HepG2 (cell line): ENCODE measurements around the gene SRBD1. TPM values are rescaled to one million over a fixed set of nuclear protein-coding genes. Genes with fewer than 3 reads are reported as not detected.

Experiments
- CENPX ChIP-seq: sonication (generic); formaldehyde crosslinking; IDR thresholded peaks from 2 replicates; pipeline ENCODE4 v1.9.0; 2021; ENCODE audit warnings: mild to moderate bottlenecking, missing genetic modification reagents, moderate library complexity
- CSRNP2 ChIP-seq: sonication (generic); formaldehyde crosslinking; conservative IDR thresholded peaks from 2 replicates; pipeline ENCODE4 v1.8.0; 2022; ENCODE audit warnings: low read depth, missing genetic modification reagents
- DPF2 ChIP-seq: sonication (generic); formaldehyde crosslinking; IDR thresholded peaks from 2 replicates; pipeline ENCODE4 v1.4.0; 2020; ENCODE audit warnings: mild to moderate bottlenecking, low read depth, missing genetic modification reagents, borderline replicate concordance
- GABPA ChIP-seq, 2 experiments: IDR thresholded peaks; 2 replicates each; pipeline ENCODE4 v1.6.1; 2011 to 2016; ENCODE audit warnings: low read depth in 2 of 2, low read length in 1 of 2, missing biosample characterization in 1 of 2, missing genetic modification characterization in 1 of 2
- GTF2F1 ChIP-seq: fragments of 150-350 bp; IDR thresholded peaks from 2 replicates; pipeline ENCODE4 v1.6.1; 2014; ENCODE audit warnings: low read length
- HNRNPUL1 ChIP-seq: fragments of 200-400 bp; formaldehyde crosslinking; IDR thresholded peaks from 2 replicates; pipeline ENCODE4 v1.6.1; 2017; ENCODE audit warnings: low read depth, mild to moderate bottlenecking, low read length, moderate library complexity
- LCORL ChIP-seq, 2 experiments: fragments of 450-650 bp in 1 of 2; sonication (generic) in 1 of 2; formaldehyde crosslinking in 1 of 2; IDR thresholded peaks; 2 replicates each; pipeline versions ENCODE4 v1.5.0 to v1.6.1; 2017 to 2020; ENCODE audit warnings: antibody characterized with exemption in 1 of 2, missing genetic modification reagents in 1 of 2
- MAF1 ChIP-seq: sonication (generic); formaldehyde crosslinking; IDR thresholded peaks from 2 replicates; pipeline ENCODE4 v1.5.0; 2020; ENCODE audit warnings: missing genetic modification reagents, borderline replicate concordance
- NFE2L2 ChIP-seq: fragments of 150-350 bp; IDR thresholded peaks from 2 replicates; pipeline ENCODE4 v1.6.1; 2014; ENCODE audit warnings: low read length
- NR0B2 ChIP-seq: sonication (generic); formaldehyde crosslinking; IDR thresholded peaks from 2 replicates; pipeline ENCODE4 v1.4.0; 2020; ENCODE audit warnings: mild to moderate bottlenecking, missing genetic modification reagents
- NR3C1 ChIP-seq: sonication (generic); formaldehyde crosslinking; IDR thresholded peaks from 2 replicates; pipeline ENCODE4 v1.4.0; 2020; ENCODE audit warnings: missing genetic modification reagents
- PHB2 ChIP-seq: fragments of 450-650 bp; IDR thresholded peaks from 2 replicates; pipeline ENCODE4 v1.6.1; 2018; ENCODE audit not compliant: partially characterized antibody
- POLR2AphosphoS5 ChIP-seq: IDR thresholded peaks from 2 replicates; pipeline ENCODE4 v1.6.1; 2012; ENCODE audit warnings: low read depth, low read length
- SP140L ChIP-seq: sonication (generic); formaldehyde crosslinking; IDR thresholded peaks from 2 replicates; pipeline ENCODE4 v1.4.0; 2020; ENCODE audit warnings: missing genetic modification reagents, borderline replicate concordance
- ZFP91 ChIP-seq: sonication (generic); formaldehyde crosslinking; IDR thresholded peaks from 2 replicates; pipeline ENCODE4 v1.9.0; 2022; ENCODE audit warnings: missing genetic modification reagents, mild to moderate bottlenecking, borderline replicate concordance
- ZNF225 ChIP-seq: sonication (generic); formaldehyde crosslinking; IDR thresholded peaks from 2 replicates; pipeline ENCODE4 v1.4.0; 2020; ENCODE audit warnings: mild to moderate bottlenecking, missing genetic modification reagents
- ZNF260 ChIP-seq: sonication (generic); formaldehyde crosslinking; IDR thresholded peaks from 2 replicates; pipeline ENCODE4 v1.4.0; 2020; ENCODE audit warnings: missing genetic modification reagents, low read depth, mild to moderate bottlenecking, borderline replicate concordance
- ZNF317 ChIP-seq: sonication (generic); formaldehyde crosslinking; IDR thresholded peaks from 2 replicates; pipeline ENCODE4 v1.5.0; 2020; ENCODE audit warnings: mild to moderate bottlenecking, missing genetic modification reagents
- ZNF367 ChIP-seq: sonication (generic); formaldehyde crosslinking; IDR thresholded peaks from 2 replicates; pipeline ENCODE4 v1.4.0; 2020; ENCODE audit warnings: missing genetic modification reagents, borderline replicate concordance
- ZNF382 ChIP-seq: sonication (generic); formaldehyde crosslinking; IDR thresholded peaks from 2 replicates; pipeline ENCODE4 v1.5.0; 2020; ENCODE audit warnings: missing genetic modification reagents, mild to moderate bottlenecking, borderline replicate concordance
- ZNF460 ChIP-seq: sonication (generic); formaldehyde crosslinking; IDR thresholded peaks from 2 replicates; pipeline ENCODE4 v1.5.1; 2020; ENCODE audit warnings: missing genetic modification reagents, mild to moderate bottlenecking, borderline replicate concordance
- ZNF615 ChIP-seq: sonication (generic); formaldehyde crosslinking; IDR thresholded peaks from 2 replicates; pipeline ENCODE4 v1.5.0; 2020; ENCODE audit warnings: mild to moderate bottlenecking, missing genetic modification reagents, borderline replicate concordance
- ZSCAN9 ChIP-seq: IDR thresholded peaks from 2 replicates; pipeline ENCODE4 v1.6.1; 2016; ENCODE audit warnings: borderline replicate concordance
- polyA plus RNA-seq, 8 experiments: library from polyadenylated mRNA; depleted of rRNA in 3 of 8; stranded (reverse) in 7 of 8; unstranded in 1 of 8; fragments of >200 nt; fragmentation: Illumina TruSeq in 4 of 8; extraction: Trizol in 4 of 8; gene quantifications; 2 replicates each; pipeline versions ENCODE4 v1.2.1 to v1.2.3, GENCODE V29; 2011 to 2016; ENCODE audit warnings: low read depth in 4 of 8, missing spikeins in 1 of 8, mixed read lengths in 1 of 8; ENCODE audit not compliant: insufficient read depth in 1 of 8
- total RNA-seq, 5 experiments: library from RNA; depleted of rRNA; stranded (reverse); fragments of >200 nt; fragmentation: Illumina TruSeq; extraction: Trizol; gene quantifications; 2 replicates each; pipeline ENCODE4 v1.2.3, GENCODE V29; 2016; ENCODE audit warnings: low read depth in 1 of 5
- TF ChIP-seq, protein P1 (sequence below): sonication (generic); IDR thresholded peaks from 2 replicates; pipeline ENCODE4 v1.6.1; 2016; ENCODE audit warnings: low read depth, borderline replicate concordance
- TF ChIP-seq, protein P2 (sequence below): sonication (generic); formaldehyde crosslinking; IDR thresholded peaks from 2 replicates; pipeline ENCODE4 v1.5.0; 2020; ENCODE audit warnings: missing genetic modification reagents

SRBD1 gene
- total and polyA plus RNA-seq, 2 of the 13 experiments (the other 11 are each of a cell fraction or from before 2014, with no cell fraction given): 3.2 to 23.9 TPM

GRCh38 chr2:45373534-45373933 lies 237.5 kb downstream of the SRBD1 start (continued):
- no peak for TF ChIP-seq GABPA (IDR thresholded peaks at IDR 0.05; ENCODE audit: low read depth, low read length)
- TF ChIP-seq GABPA (CRISPR knock-in tag; IDR thresholded peaks at IDR 0.05; ENCODE audit: low read depth): no peak
- TF ChIP-seq SP140L (CRISPR knock-in tag): no peak
- no peak for TF ChIP-seq ZNF460
- TF ChIP-seq CENPX: no peak
- no peak for TF ChIP-seq NFE2L2
- no peak for TF ChIP-seq ZFP91 (CRISPR knock-in tag)
- TF ChIP-seq, protein P1, sequence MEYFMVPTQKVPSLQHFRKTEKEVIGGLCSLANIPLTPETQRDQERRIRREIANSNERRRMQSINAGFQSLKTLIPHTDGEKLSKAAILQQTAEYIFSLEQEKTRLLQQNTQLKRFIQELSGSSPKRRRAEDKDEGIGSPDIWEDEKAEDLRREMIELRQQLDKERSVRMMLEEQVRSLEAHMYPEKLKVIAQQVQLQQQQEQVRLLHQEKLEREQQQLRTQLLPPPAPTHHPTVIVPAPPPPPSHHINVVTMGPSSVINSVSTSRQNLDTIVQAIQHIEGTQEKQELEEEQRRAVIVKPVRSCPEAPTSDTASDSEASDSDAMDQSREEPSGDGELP: peak; percentile 85
- TF ChIP-seq, protein P2, sequence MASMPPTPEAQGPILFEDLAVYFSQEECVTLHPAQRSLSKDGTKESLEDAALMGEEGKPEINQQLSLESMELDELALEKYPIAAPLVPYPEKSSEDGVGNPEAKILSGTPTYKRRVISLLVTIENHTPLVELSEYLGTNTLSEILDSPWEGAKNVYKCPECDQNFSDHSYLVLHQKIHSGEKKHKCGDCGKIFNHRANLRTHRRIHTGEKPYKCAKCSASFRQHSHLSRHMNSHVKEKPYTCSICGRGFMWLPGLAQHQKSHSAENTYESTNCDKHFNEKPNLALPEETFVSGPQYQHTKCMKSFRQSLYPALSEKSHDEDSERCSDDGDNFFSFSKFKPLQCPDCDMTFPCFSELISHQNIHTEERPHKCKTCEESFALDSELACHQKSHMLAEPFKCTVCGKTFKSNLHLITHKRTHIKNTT (CRISPR knock-in tag): no peak
- no peak for TF ChIP-seq ZNF615 (CRISPR knock-in tag)
- TF ChIP-seq ZSCAN9 (CRISPR knock-in tag): no peak
- TF ChIP-seq LCORL (IDR thresholded peaks at IDR 0.05): peak; percentile 29; the same call in 1 of the 2 replicates
- peak; percentile 63; the same call in 1 of the 2 replicates for TF ChIP-seq LCORL (CRISPR knock-in tag; IDR thresholded peaks at IDR 0.05)
- no peak for TF ChIP-seq ZNF225
- no peak for TF ChIP-seq HNRNPUL1
- TF ChIP-seq NR3C1 (CRISPR knock-in tag): no peak
- TF ChIP-seq DPF2: 0 out of 2 replicates have a peak, but pooled peaks have one; percentile 39
- no peak for TF ChIP-seq POLR2AphosphoS5
- TF ChIP-seq ZNF367 (CRISPR knock-in tag): no peak
- TF ChIP-seq MAF1 (CRISPR knock-in tag): no peak
- no peak for TF ChIP-seq PHB2
- no peak for TF ChIP-seq CSRNP2 (CRISPR knock-in tag)
- TF ChIP-seq GTF2F1: no peak
- no peak for TF ChIP-seq ZNF260 (CRISPR knock-in tag)
- no peak for TF ChIP-seq ZNF382
- no peak for TF ChIP-seq NR0B2 (CRISPR knock-in tag)
- TF ChIP-seq ZNF317 (CRISPR knock-in tag): no peak
